ENCODE results near the gene PRSS50. TPM values are rescaled to one million over a fixed set of nuclear protein-coding genes. Genes with fewer than 3 reads are reported as not detected.

The PRSS50 gene
- total and polyA plus RNA-seq, 2 donors (not counting 3 experiments of a cell fraction or from before 2014, with no cell fraction given) = not detected

DNA sequence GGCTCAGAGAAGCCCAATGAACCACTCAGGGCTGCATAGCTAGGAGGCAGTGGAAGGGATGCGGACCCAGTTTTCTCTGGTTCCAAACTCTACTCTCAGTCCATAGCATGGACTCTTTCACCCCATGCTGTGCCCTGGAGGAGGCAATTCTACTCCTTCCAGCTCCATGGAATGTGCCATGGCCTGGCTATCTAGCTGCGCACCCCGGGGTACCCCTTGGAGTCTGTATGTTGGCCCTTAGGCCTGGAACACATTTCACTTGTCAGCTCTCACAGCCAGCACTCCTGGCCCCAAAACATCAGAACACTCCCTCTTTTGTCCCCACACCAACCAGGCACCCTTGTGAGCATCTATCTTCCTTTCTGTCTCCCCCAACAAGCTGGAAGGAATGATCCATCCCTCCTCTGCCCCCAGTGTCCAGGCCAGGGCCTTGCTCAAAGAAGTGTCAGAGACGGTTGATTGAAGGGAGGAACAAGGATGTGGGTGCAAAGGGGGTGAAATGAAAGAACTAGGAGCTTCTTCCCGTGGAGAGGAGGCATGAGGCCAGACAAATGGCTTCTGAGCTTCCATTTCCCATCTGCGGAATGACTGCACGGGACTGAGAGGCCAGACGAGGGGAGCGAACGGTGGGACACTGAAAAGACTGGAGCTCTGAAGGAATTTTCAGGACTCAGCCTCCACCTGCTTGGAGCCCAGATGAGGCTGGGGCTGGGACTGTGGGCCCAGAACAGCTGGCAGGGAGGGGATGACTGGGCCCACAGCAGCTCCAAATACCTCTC lies 2.8 kb downstream of the PRSS50 start:
- peaks cover 2 to 4% of the 10 kb centered on the region in 2 experiments for H3K27me3 ChIP-seq (ENCODE audit: control insufficient read depth in 2 of 2, insufficient read depth in 2 of 2, low read length in 2 of 2)
- no peak overlapping the region for H2AFZ ChIP-seq (ENCODE audit: low read depth, low read length)
- H3K4me1 ChIP-seq (ENCODE audit: control insufficient read depth, extremely low read depth, insufficient read depth, low read length) = no peaks in the 10 kb centered on the region
- no peak for FAIRE-seq
- no peaks in the 10 kb centered on the region for H3K9me1 ChIP-seq (replicated peaks; ENCODE audit: control insufficient read depth, extremely low read depth, insufficient read depth, low read length)
- H3K79me2 ChIP-seq (ENCODE audit: control insufficient read depth, insufficient read depth, low read length) = no peaks in the 10 kb centered on the region
- H3K9ac ChIP-seq (replicated peaks; ENCODE audit: extremely low read depth, insufficient read depth, low read length) = no peak overlapping the region
- no TSS peak for BruUV-seq (replicated peaks)
- no peak overlapping the region for H3K27ac ChIP-seq (ENCODE audit: insufficient read depth, low read depth, low read length)
- TF ChIP-seq POLR2A (IDR thresholded peaks at IDR 0.05; ENCODE audit: low read depth, low read length) (no peak), GATA2 (IDR thresholded peaks at IDR 0.05; ENCODE audit: insufficient read depth, insufficient read length, low read depth, low read length) (no peak), MYC (IDR thresholded peaks at IDR 0.05; ENCODE audit: low read depth, low read length) (no peak), EZH2 (IDR thresholded peaks at IDR 0.05; ENCODE audit: borderline replicate concordance, low read depth, low read length, severe bottlenecking) (no peak), FOS (IDR thresholded peaks at IDR 0.05; ENCODE audit: borderline replicate concordance, insufficient read depth, low read length) (no peak), POLR2AphosphoS5 (IDR thresholded peaks at IDR 0.05; ENCODE audit: insufficient read depth, low read depth, low read length) (no peak), JUN (IDR thresholded peaks at IDR 0.05; ENCODE audit: borderline replicate concordance, insufficient read depth, insufficient read length, low read depth) (no peak)
- TF ChIP-seq, protein P1, sequence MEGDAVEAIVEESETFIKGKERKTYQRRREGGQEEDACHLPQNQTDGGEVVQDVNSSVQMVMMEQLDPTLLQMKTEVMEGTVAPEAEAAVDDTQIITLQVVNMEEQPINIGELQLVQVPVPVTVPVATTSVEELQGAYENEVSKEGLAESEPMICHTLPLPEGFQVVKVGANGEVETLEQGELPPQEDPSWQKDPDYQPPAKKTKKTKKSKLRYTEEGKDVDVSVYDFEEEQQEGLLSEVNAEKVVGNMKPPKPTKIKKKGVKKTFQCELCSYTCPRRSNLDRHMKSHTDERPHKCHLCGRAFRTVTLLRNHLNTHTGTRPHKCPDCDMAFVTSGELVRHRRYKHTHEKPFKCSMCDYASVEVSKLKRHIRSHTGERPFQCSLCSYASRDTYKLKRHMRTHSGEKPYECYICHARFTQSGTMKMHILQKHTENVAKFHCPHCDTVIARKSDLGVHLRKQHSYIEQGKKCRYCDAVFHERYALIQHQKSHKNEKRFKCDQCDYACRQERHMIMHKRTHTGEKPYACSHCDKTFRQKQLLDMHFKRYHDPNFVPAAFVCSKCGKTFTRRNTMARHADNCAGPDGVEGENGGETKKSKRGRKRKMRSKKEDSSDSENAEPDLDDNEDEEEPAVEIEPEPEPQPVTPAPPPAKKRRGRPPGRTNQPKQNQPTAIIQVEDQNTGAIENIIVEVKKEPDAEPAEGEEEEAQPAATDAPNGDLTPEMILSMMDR (IDR thresholded peaks at IDR 0.05; ENCODE audit: extremely low read depth in 1 of 2, insufficient read depth in 1 of 2, low read depth in 1 of 2, low read length in 2 of 2) = no peak
- TF ChIP-seq, protein P2, sequence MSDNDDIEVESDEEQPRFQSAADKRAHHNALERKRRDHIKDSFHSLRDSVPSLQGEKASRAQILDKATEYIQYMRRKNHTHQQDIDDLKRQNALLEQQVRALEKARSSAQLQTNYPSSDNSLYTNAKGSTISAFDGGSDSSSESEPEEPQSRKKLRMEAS (IDR thresholded peaks at IDR 0.05; ENCODE audit: insufficient read depth, insufficient read length) = no peak
- no peak overlapping the region for H3K4me3 ChIP-seq (replicated peaks in 1 of 3; ENCODE audit: insufficient read depth in 1 of 3, low read depth in 1 of 3, low read length in 3 of 3)
- no peaks in the 10 kb centered on the region for H4K20me1 ChIP-seq (replicated peaks; ENCODE audit: control insufficient read depth, extremely low read depth, insufficient read depth, low read length)
- dilution Hi-C loops (cut with MboI; ENCODE audit: extremely low pct_ligation_motif_present, low sequenced_read_pairs) (no loop called here), intact Hi-C loops (cut with micrococcal nuclease) (no loop called here)
- POLR2A ChIA-PET = interaction anchor here (0.7 kb wide), 1 partner anchor 277 kb away, joined by 3 read pairs; no protein-coding TSS in a partner anchor
- CTCF ChIA-PET = interaction anchor here (0.8 to 2.4 kb wide), 5 partner anchors 9 to 195 kb away, joined by 3 to 7 read pairs (median 3); no protein-coding TSS in a partner anchor
- H3K4me2 ChIP-seq (ENCODE audit: insufficient read depth, low read length) = no peak overlapping the region
- H3K36me3 ChIP-seq (ENCODE audit: control insufficient read depth in 2 of 2, extremely low read depth in 1 of 2, insufficient read depth in 2 of 2, low read length in 2 of 2) = no peaks in the 10 kb centered on the region
- DNase-seq (ENCODE audit: low read depth, low spot score) = no peak
- H3K9me3 ChIP-seq (replicated peaks; ENCODE audit: control insufficient read depth, insufficient read depth, low read length) = no peaks in the 10 kb centered on the region

Data from endothelial cell of umbilical vein (primary cell).